Tibial nerve (tissue), 4 donors: ENCODE results near the gene WDR5B. TPM values are rescaled to one million over a fixed set of nuclear protein-coding genes. Genes with fewer than 3 reads are reported as not detected.
"Not testable (repeated sequence)": the region's sequence is repeated elsewhere in the genome, so short reads cannot be mapped to it uniquely, and the experiment has no call there.

Source experiments
- DNase-seq, 2 donors: peaks; one replicate each; pipeline ENCODE4 v3.0.0-alpha.2; 2019; ENCODE audit warnings: low spot score in 2 of 2
- H3K27ac ChIP-seq, 4 donors: fragments of 200-600 bp; sonication (generic) in 3 of 4; one replicate each; pipeline ENCODE4 v1.5.1; 2017 to 2019; ENCODE audit warnings: mild to moderate bottlenecking in 1 of 4
- H3K27me3 ChIP-seq, 2 donors: fragments of 200-600 bp; sonication (generic) in 1 of 2; one replicate each; pipeline versions ENCODE4 v1.5.1 to v1.6.0; 2017 to 2019
- H3K36me3 ChIP-seq, 3 donors: fragments of 200-600 bp; sonication (generic); one replicate each; pipeline ENCODE4 v1.5.1; 2018 to 2019
- H3K4me1 ChIP-seq, 4 donors: fragments of 200-600 bp; sonication (generic) in 3 of 4; one replicate each; pipeline ENCODE4 v1.5.1; 2017 to 2019
- H3K4me3 ChIP-seq, 4 donors: fragments of 200-600 bp; sonication (generic) in 3 of 4; one replicate each; pipeline ENCODE4 v1.5.1; 2017 to 2019; ENCODE audit warnings: mild to moderate bottlenecking in 1 of 4, moderate library complexity in 1 of 4
- H3K9me3 ChIP-seq, 4 donors: fragments of 200-600 bp; sonication (generic) in 3 of 4; one replicate each; pipeline ENCODE4 v1.5.1; 2017 to 2019
- CTCF ChIP-seq, 5 experiments: fragments of 200-600 bp in 3 of 5; fragments of 450-650 bp in 2 of 5; sonication (generic) in 3 of 5; IDR thresholded peaks; one replicate each; pipeline ENCODE4 v1.5.1; 2016 to 2019; ENCODE audit warnings: antibody characterized with exemption in 5 of 5, mild to moderate bottlenecking in 3 of 5, moderate library complexity in 2 of 5
- EP300 ChIP-seq, 2 donors: sonication (generic); formaldehyde crosslinking; IDR thresholded peaks; one replicate each; pipeline ENCODE4 v1.6.1; 2017; ENCODE audit warnings: antibody characterized with exemption in 2 of 2, mild to moderate bottlenecking in 1 of 2
- POLR2A ChIP-seq, 2 donors: fragments of 450-650 bp; IDR thresholded peaks; one replicate each; pipeline ENCODE4 v1.6.1; 2017; ENCODE audit warnings: antibody characterized with exemption in 2 of 2, mild to moderate bottlenecking in 2 of 2, moderate library complexity in 2 of 2
- WGBS, 2 donors: methylation state at CpG; one replicate each; pipeline ENCODE4 v1.1.5; 2018; 5-methylcytosine and 5-hydroxymethylcytosine counted together
- total RNA-seq, 4 donors: library from RNA; depleted of rRNA; stranded (reverse); fragments of >200 nt; gene quantifications; one replicate each; pipeline ENCODE4 v1.1.0, GENCODE V29; 2016

WDR5B gene
- total RNA-seq, 4 donors from 2014 or later, result 4.4 to 5.1 (median 4.8) TPM

DNA sequence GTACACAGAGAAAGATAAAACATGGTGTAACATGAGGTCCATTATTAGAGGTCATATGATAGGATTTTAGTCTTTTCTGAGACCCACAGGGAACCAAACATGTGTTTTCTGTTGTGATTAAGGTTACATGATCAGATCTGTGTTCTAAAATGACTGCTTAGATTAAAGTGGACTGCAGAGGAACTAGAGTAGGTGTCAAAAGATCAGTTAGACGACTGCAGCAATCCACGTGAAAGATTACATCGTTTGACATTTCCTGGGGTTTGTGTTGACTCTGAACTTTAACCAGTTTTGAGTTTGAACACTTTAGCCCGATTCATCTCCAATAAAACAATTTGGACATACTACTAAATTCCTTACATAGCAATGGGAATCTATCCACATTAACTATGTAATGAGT, 37.9 kb downstream of the WDR5B start:
- Histone ChIP-seq H3K27ac (no peak overlapping the region), H3K27me3 (no peaks in the 10 kb centered on the region), H3K9me3 (no peaks in the 10 kb centered on the region), H3K4me3 (no peak overlapping the region), H3K4me1 (peaks cover 0 to 14% (median 11%) of the 10 kb centered on the region in 4 donors), H3K36me3 (peaks cover 0 to 17% (median 0%) of the 10 kb centered on the region in 3 donors)
- DNase-seq, result no peak
- 61 to 64% methylated on average over 4 of the region's 4 CpGs for WGBS, 2 donors
- no peak for TF ChIP-seq POLR2A (IDR thresholded peaks at IDR 0.05)
- no peak for TF ChIP-seq CTCF (IDR thresholded peaks at IDR 0.05)
- no peak for TF ChIP-seq EP300 (IDR thresholded peaks at IDR 0.05)

- Histone ChIP-seq H3K9me3 (no peaks in the 10 kb centered on the region), H3K4me1 (no peaks in the 10 kb centered on the region), H3K4me3 (no peak overlapping the region), H3K27ac (no peak overlapping the region), H3K27me3 (no peaks in the 10 kb centered on the region), H3K36me3 (peaks cover 0 to 40% (median 0%) of the 10 kb centered on the region in 3 donors)
- WGBS, 2 donors, result 88 to 95% methylated on average over 1 of the region's 1 CpG
- DNase-seq, result no peak
- TF ChIP-seq EP300 (IDR thresholded peaks at IDR 0.05), result no peak
- TF ChIP-seq CTCF (IDR thresholded peaks at IDR 0.05), result no peak
- TF ChIP-seq POLR2A (IDR thresholded peaks at IDR 0.05), result no peak
Observed at GRCh38 chr3:122374034-122374433, 41.8 kb downstream of the WDR5B start.

- Histone ChIP-seq H3K9me3 (no peaks in the 10 kb centered on the region), H3K27ac (no peak overlapping the region), H3K4me1 (no peaks in the 10 kb centered on the region), H3K4me3 (no peak overlapping the region), H3K27me3 (no peaks in the 10 kb centered on the region), H3K36me3 (peaks cover 0 to 82% (median 0%) of the 10 kb centered on the region in 3 donors)
- no peak for DNase-seq
- WGBS, 2 donors, result 92 to 97% methylated on average over 5 of the region's 5 CpGs
- TF ChIP-seq POLR2A (IDR thresholded peaks at IDR 0.05), result no peak
- TF ChIP-seq CTCF (IDR thresholded peaks at IDR 0.05), result no peak
- no peak for TF ChIP-seq EP300 (IDR thresholded peaks at IDR 0.05)
Observed at GRCh38 chr3:122366379-122366749, 49.5 kb downstream of the WDR5B start.

DNA sequence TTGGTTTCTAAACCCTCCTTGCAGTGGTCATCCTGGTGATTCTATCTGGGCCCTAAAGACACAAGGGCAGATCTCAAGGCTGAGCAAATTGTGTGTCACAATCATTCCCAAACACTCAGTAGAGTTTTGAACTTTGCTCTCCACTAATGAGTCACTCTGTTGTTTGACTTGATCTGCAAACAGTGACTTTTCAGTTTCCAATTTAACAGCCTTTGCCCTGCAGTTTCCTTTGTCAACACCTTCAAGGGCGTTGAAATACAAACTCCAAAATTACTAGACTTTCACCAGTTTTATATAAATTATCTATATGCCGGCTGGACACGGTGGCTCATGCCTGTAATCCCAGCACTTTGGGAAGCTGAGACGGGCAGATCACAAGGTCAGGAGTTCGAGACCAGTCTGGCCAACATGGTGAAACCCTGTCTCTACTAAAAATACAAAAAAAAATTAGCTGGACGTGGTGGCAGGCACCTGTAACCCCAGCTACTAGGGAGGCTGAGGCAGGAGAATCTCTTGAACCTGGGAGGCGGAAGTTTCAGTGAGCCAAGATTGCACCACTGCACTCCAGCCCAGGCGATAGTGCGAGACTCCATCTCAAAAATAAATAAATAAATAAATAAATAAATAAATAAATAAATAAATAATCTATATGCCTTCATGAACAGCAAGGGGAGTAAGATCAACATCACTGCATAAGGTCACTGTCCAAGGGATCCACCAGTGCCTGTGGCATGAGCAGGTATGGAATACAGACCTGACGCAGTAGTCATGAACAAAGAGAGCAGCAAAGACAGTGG, 50.1 kb downstream of the WDR5B start:
- not testable (repeated sequence) for H3K27me3 ChIP-seq, H3K4me1 ChIP-seq, DNase-seq, H3K27ac ChIP-seq, H3K4me3 ChIP-seq, H3K9me3 ChIP-seq
- peaks cover 0 to 82% (median 0%) of the 10 kb centered on the region in 3 donors for H3K36me3 ChIP-seq
- WGBS, 2 donors, result 89 to 90% methylated on average over 10 of the region's 10 CpGs

DNA sequence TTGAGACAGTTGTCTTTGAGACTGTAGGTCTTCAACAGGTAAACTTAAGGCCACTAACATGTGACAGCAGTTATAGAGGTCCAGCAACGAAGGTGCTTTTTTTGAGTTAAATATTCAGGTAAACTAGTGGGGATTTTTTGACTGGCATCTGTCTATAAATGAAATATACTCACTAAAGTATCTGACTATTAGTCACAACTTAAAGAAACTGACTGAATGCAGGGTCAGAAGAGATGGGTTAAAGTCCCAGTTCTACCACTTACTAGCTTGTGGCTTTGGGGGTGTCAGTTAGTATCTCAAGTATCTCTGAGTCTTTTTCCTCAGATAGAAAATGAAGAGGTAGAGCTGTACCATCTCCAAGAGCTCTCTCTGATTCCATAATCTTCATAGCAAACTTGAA, 50.8 kb downstream of the WDR5B start:
- Histone ChIP-seq H3K36me3 (peaks cover 0 to 77% (median 0%) of the 10 kb centered on the region in 3 donors), H3K27me3 (no peaks in the 10 kb centered on the region)
- WGBS, 2 donors, result 86 to 91% methylated on average over 1 of the region's 1 CpG

More for the DNA sequence above, 50.8 kb downstream of the WDR5B start:
- Histone ChIP-seq H3K9me3 (no peaks in the 10 kb centered on the region), H3K4me1 (no peaks in the 10 kb centered on the region), H3K27ac (no peak overlapping the region), H3K4me3 (no peak overlapping the region)
- TF ChIP-seq POLR2A (IDR thresholded peaks at IDR 0.05) (no peak), CTCF (IDR thresholded peaks at IDR 0.05) (no peak), EP300 (IDR thresholded peaks at IDR 0.05) (no peak)
- no peak for DNase-seq
